Lower leg skin (tissue), 3 donors: Measurements from ENCODE around the gene SUPT5H.

Source experiments
- POLR2A ChIP-seq, 2 donors: fragments of 450-650 bp; IDR thresholded peaks; one replicate each; pipeline ENCODE4 v1.6.1; 2016 to 2017; ENCODE audit warnings: antibody characterized with exemption in 2 of 2, mild to moderate bottlenecking in 1 of 2, moderate library complexity in 1 of 2
- TF ChIP-seq, protein P1 (sequence below), 3 donors: fragments of 450-650 bp; IDR thresholded peaks; one replicate each; pipeline ENCODE4 v1.5.1; 2016; ENCODE audit warnings: antibody characterized with exemption in 3 of 3, mild to moderate bottlenecking in 3 of 3, moderate library complexity in 2 of 3

DNA sequence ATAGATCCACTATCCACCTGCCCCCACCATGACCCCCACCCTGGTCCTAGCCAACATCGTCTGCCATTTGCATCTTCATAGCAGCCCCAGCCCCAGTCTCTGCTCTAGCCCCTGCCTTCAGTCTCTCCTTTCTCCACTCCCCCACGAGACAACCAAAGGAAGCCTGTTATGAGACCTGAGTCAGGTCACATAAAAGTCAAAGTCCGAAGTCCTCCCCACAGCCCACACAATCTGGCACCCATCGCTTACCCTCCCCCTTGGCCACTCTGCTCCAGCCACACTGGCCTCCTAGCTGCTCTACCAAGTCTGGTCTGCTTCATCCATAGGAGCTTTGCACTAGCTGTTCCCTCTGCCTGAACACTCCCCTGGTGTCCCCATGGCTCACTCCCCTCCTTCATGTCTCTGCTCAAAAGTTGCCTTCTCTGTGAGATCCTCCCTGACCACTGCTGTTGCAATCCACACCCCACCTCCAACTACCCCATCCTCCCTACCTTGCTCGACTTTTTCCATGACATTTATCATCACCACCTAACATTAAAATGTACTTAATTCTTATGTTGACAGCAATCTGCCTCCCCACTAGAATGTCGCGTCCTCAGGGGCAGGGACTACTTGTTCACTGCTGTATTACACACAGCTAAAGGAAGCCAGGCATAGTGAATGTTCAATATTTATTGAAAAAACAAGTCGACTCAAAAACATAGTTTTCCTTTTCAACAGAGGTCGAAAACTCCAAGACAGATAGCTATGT lies 34.1 kb upstream of the SUPT5H start:
- TF ChIP-seq, protein P1, sequence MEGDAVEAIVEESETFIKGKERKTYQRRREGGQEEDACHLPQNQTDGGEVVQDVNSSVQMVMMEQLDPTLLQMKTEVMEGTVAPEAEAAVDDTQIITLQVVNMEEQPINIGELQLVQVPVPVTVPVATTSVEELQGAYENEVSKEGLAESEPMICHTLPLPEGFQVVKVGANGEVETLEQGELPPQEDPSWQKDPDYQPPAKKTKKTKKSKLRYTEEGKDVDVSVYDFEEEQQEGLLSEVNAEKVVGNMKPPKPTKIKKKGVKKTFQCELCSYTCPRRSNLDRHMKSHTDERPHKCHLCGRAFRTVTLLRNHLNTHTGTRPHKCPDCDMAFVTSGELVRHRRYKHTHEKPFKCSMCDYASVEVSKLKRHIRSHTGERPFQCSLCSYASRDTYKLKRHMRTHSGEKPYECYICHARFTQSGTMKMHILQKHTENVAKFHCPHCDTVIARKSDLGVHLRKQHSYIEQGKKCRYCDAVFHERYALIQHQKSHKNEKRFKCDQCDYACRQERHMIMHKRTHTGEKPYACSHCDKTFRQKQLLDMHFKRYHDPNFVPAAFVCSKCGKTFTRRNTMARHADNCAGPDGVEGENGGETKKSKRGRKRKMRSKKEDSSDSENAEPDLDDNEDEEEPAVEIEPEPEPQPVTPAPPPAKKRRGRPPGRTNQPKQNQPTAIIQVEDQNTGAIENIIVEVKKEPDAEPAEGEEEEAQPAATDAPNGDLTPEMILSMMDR (IDR thresholded peaks at IDR 0.05), result peak in 1 of 3 donors; percentile 45
- TF ChIP-seq POLR2A (IDR thresholded peaks at IDR 0.05), result no peak
